KMS-11 (cell line): ENCODE measurements around the gene CABS1.

Source experiments
- H2AFZ ChIP-seq: fragments of 200-600 bp; sonication (generic); 2 replicates; pipeline ENCODE4 v1.6.1; 2016; ENCODE audit warnings: antibody characterized with exemption, mixed run types, low read depth
- H3K27ac ChIP-seq: fragments of 200-600 bp; sonication (generic); 2 replicates; pipeline ENCODE4 v1.6.1; 2016; ENCODE audit warnings: mild to moderate bottlenecking, mixed run types
- H3K27me3 ChIP-seq: fragments of 200-600 bp; sonication (generic); 2 replicates; pipeline ENCODE4 v1.6.1; 2017; ENCODE audit warnings: mild to moderate bottlenecking, low read depth, mixed run types, moderate library complexity; ENCODE audit not compliant: insufficient read depth
- H3K36me3 ChIP-seq: fragments of 200-600 bp; sonication (generic); 2 replicates; pipeline ENCODE4 v1.6.1; 2017; ENCODE audit warnings: mild to moderate bottlenecking, mixed run types; ENCODE audit not compliant: insufficient read depth
- H3K4me1 ChIP-seq: fragments of 200-600 bp; sonication (generic); 2 replicates; pipeline ENCODE4 v1.6.1; 2016; ENCODE audit warnings: mild to moderate bottlenecking, low read depth, mixed run types; ENCODE audit not compliant: poor library complexity, severe bottlenecking
- H3K4me2 ChIP-seq: fragments of 200-600 bp; sonication (generic); 2 replicates; pipeline ENCODE4 v1.7.0; 2016; ENCODE audit warnings: mild to moderate bottlenecking, mixed run types
- H3K4me3 ChIP-seq: fragments of 200-600 bp; sonication (generic); IDR thresholded peaks from 2 replicates; pipeline ENCODE4 v1.6.1; 2017; ENCODE audit warnings: low read depth, low read length, mixed read lengths; ENCODE audit not compliant: insufficient read depth
- H3K79me2 ChIP-seq: fragments of 200-600 bp; sonication (generic); 2 replicates; pipeline ENCODE4 v1.6.1; 2016; ENCODE audit warnings: low read depth, mixed run types; ENCODE audit not compliant: insufficient read depth
- H3K9ac ChIP-seq: fragments of 200-600 bp; sonication (generic); 2 replicates; pipeline ENCODE4 v1.6.1; 2016; ENCODE audit warnings: mild to moderate bottlenecking, mixed run types
- H4K20me1 ChIP-seq: fragments of 200-600 bp; sonication (generic); 2 replicates; pipeline ENCODE4 v1.6.1; 2016; ENCODE audit warnings: mild to moderate bottlenecking, mixed run types; ENCODE audit not compliant: insufficient read depth
- TF ChIP-seq, protein P1 (sequence below): fragments of 200-600 bp; sonication (generic); conservative IDR thresholded peaks from 2 replicates; pipeline ENCODE4 v1.6.1; 2017; ENCODE audit warnings: low read depth, mild to moderate bottlenecking, antibody characterized with exemption, low read length, moderate library complexity, mixed read lengths

Gene CABS1

DNA sequence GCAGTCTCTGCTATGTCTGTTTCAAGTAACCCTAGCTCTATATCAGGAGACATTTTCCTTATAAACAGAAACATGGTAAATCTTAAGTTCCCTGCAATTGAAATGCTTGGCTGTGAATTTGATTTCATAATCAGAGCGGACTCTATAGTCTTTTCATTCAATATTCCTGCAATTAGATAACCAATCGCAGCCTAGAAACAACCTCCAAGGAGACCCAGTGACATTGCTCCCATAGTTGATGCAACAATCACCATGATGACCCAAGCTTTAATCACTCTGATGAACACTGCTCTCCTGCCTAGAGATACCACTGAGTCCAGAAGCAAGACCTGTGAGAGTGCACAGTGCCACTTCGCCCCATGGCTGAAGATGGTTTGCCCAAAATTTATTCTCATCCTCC, at the start of gene CABS1:
Gene CABS1 (plus strand): TSS at position 301 of the 400 bp plus-strand sequence. CDS start 59 bp downstream, at position 360.
- no peaks in the 10 kb centered on the region for H3K4me1 ChIP-seq
- no peaks in the 10 kb centered on the region for H3K36me3 ChIP-seq
- TF ChIP-seq, protein P1, sequence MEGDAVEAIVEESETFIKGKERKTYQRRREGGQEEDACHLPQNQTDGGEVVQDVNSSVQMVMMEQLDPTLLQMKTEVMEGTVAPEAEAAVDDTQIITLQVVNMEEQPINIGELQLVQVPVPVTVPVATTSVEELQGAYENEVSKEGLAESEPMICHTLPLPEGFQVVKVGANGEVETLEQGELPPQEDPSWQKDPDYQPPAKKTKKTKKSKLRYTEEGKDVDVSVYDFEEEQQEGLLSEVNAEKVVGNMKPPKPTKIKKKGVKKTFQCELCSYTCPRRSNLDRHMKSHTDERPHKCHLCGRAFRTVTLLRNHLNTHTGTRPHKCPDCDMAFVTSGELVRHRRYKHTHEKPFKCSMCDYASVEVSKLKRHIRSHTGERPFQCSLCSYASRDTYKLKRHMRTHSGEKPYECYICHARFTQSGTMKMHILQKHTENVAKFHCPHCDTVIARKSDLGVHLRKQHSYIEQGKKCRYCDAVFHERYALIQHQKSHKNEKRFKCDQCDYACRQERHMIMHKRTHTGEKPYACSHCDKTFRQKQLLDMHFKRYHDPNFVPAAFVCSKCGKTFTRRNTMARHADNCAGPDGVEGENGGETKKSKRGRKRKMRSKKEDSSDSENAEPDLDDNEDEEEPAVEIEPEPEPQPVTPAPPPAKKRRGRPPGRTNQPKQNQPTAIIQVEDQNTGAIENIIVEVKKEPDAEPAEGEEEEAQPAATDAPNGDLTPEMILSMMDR: no peak
- H3K4me3 ChIP-seq: no peak within 1 kb of the TSS
- H3K27ac ChIP-seq: no peak within 1 kb of the TSS
- no peaks in the 10 kb centered on the region for H3K27me3 ChIP-seq
- no peak within 1 kb of the TSS for H3K4me2 ChIP-seq
- no peaks in the 10 kb centered on the region for H3K79me2 ChIP-seq
- no peak within 1 kb of the TSS for H3K9ac ChIP-seq
- no peak within 1 kb of the TSS for H2AFZ ChIP-seq
- H4K20me1 ChIP-seq: no peaks in the 10 kb centered on the region

DNA sequence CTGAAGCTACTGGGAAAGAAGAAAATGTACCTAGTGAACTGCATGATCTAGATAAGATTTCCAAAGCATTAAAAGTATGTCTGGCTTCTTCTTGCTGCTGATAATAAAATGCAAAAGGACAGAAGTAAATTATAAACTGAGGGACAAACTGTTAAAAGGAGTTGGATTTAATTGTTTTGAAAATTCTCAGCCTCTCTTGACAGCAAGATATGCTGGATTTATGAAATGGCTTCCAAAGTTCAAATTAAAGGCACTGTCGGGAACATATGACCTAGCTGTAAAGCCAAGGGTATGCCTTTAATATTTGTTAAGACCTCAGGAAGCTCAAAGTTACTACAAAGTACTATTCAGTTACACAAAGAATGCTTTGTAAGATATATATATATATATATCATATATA, 46.1 kb upstream of the CABS1 start:
- Histone ChIP-seq H2AFZ (no peak overlapping the region), H3K4me3 (no peak overlapping the region), H4K20me1 (no peaks in the 10 kb centered on the region), H3K9ac (no peak overlapping the region), H3K27me3 (no peaks in the 10 kb centered on the region), H3K4me1 (no peaks in the 10 kb centered on the region), H3K36me3 (no peaks in the 10 kb centered on the region), H3K4me2 (no peak overlapping the region), H3K27ac (no peak overlapping the region), H3K79me2 (no peaks in the 10 kb centered on the region)
- TF ChIP-seq, protein P1: no peak

DNA sequence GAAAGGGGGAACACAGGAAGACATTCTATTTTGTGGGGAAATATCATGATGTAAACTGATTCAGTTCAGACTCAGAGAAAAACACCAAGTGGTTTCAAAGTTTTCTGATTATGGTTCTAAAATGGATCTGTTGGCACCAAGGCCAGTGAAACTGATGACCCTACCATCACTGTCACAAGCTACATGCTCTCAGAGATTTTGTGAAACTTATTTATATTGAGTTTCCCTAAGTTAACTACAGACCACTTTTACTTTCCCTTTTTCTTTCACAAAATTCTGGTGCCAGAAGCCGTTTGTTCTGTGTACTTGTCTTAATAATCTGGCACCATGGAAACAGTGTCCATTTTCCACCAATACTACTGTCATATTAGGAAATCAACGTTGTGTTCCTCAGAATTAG, 43.4 kb upstream of the CABS1 start:
- Histone ChIP-seq H3K4me2 (no peak overlapping the region), H3K4me3 (no peak overlapping the region), H3K36me3 (no peaks in the 10 kb centered on the region), H3K27ac (no peak overlapping the region), H4K20me1 (no peaks in the 10 kb centered on the region), H2AFZ (no peak overlapping the region), H3K27me3 (no peaks in the 10 kb centered on the region), H3K4me1 (peaks cover 14% of the 10 kb centered on the region), H3K79me2 (no peaks in the 10 kb centered on the region), H3K9ac (no peak overlapping the region)
- TF ChIP-seq, protein P1: no peak

DNA sequence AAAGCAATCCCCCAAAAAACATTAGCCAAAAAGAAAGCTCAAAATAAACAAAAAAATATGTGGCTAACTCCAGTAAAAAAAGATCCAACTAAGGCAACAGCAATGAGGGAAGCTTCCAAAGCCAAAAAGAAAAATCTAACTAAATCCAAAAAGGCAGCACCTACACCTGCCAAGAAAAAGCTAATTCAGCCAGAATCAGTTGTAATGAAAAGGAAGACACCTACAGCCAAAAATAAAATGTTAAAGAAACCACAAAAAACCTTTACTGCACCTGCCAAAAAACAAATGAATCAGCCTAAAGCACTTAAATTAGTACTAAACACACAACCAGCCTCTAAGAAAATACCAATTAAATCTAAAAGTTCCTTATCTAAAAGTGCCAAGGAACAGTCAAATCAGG, 37.2 kb upstream of the CABS1 start:
- no peak overlapping the region for H3K4me3 ChIP-seq
- no peaks in the 10 kb centered on the region for H4K20me1 ChIP-seq
- H3K9ac ChIP-seq: no peak overlapping the region
- TF ChIP-seq, protein P1: no peak
- H3K36me3 ChIP-seq: no peaks in the 10 kb centered on the region
- H3K4me1 ChIP-seq: peaks cover 48% of the 10 kb centered on the region
- H3K79me2 ChIP-seq: no peaks in the 10 kb centered on the region
- no peaks in the 10 kb centered on the region for H3K27me3 ChIP-seq
- peak overlapping the region; percentile 42 for H3K27ac ChIP-seq
- peak overlapping the region; percentile 69 for H3K4me2 ChIP-seq
- H2AFZ ChIP-seq: peak overlapping the region; percentile 29; the same call in 1 of the 2 replicates
